RWPE1 (cell line): ENCODE measurements around the gene TPD52L2.
A peak's percentile ranks its signal among the peaks of the same experiment; 100 is the strongest.

Experiments
- CTCF ChIA-PET: fragments of 350-600 bp; sonication (Branson Sonifier 250); formaldehyde crosslinking; extraction: SDS; loops from one replicate; lab custom pipeline; 2021; lab: Yijun Ruan, JAX
- POLR2A ChIA-PET: fragments of 400-600 bp; formaldehyde crosslinking; extraction: SDS; loops from one replicate; lab custom pipeline; 2020; ENCODE audit warnings: antibody characterized with exemption; ENCODE audit not compliant: low non-redundant PET; lab: Yijun Ruan, JAX
- DNase-seq: peaks from one replicate; pipeline ENCODE4 v3.0.0; 2012; ENCODE audit warnings: low spot score
- H3K27ac ChIP-seq: fragments of 450-650 bp; 2 replicates; pipeline ENCODE4 v1.5.1; 2017
- CTCF ChIP-seq: fragments of 450-650 bp; conservative IDR thresholded peaks from 2 replicates; pipeline ENCODE4 v1.5.1; 2017; ENCODE audit warnings: low read depth, mild to moderate bottlenecking

TPD52L2 gene

GRCh38 chr20:63833776-63834490 lies 31.1 kb upstream of the TPD52L2 start:
- POLR2A ChIA-PET, result interaction anchor here (0.6 kb wide), 1 partner anchor 31 kb away, joined by 3 read pairs; the partner anchor contains the start of gene TPD52L2

GRCh38 chr20:63834491-63834880 lies 30.6 kb upstream of the TPD52L2 start:
- DNase-seq, result no peak
- TF ChIP-seq CTCF, result no peak
- ChIA-PET CTCF (interaction anchor here (0.7 to 1.1 kb wide), 3 partner anchors 105 to 140 kb away, joined by 3 read pairs; no protein-coding TSS in a partner anchor), POLR2A (no interaction called here)
- H3K27ac ChIP-seq, result no peak overlapping the region

More at GRCh38 chr20:63833776-63834490, 31.1 kb upstream of the TPD52L2 start:
- TF ChIP-seq CTCF, result no peak
- H3K27ac ChIP-seq, result no peak overlapping the region
- no peak for DNase-seq
- CTCF ChIA-PET, result interaction anchor here (0.7 to 1.1 kb wide), 4 partner anchors 59 to 152 kb away, joined by 3 to 4 read pairs (median 3); no protein-coding TSS in a partner anchor

- ChIA-PET POLR2A (interaction anchor here (0.6 kb wide), 1 partner anchor 31 kb away, joined by 5 read pairs; no protein-coding TSS in a partner anchor), CTCF (interaction anchor here (0.7 to 1.1 kb wide), 3 partner anchors 106 to 139 kb away, joined by 3 read pairs; no protein-coding TSS in a partner anchor)
- H3K27ac ChIP-seq, result peak overlapping the region; percentile 45; the same call in 1 of the 2 replicates
- DNase-seq, result peak; percentile 99
- TF ChIP-seq CTCF, result no peak
Measured at GRCh38 chr20:63835021-63835858, 29.8 kb upstream of the TPD52L2 start.

- no peak for TF ChIP-seq CTCF
- ChIA-PET CTCF (interaction anchor here (0.5 kb wide), 1 partner anchor 58 kb away, joined by 3 read pairs; no protein-coding TSS in a partner anchor), POLR2A (no interaction called here)
- H3K27ac ChIP-seq, result peak overlapping the region; percentile 21
- no peak for DNase-seq
Measured at GRCh38 chr20:63836458-63837344, 28.4 kb upstream of the TPD52L2 start.

- H3K27ac ChIP-seq, result peak overlapping the region; percentile 21
- no peak for TF ChIP-seq CTCF
- CTCF ChIA-PET, result interaction anchor here (0.7 kb wide), 1 partner anchor 77 kb away, joined by 3 read pairs; no protein-coding TSS in a partner anchor
- DNase-seq, result no peak
- POLR2A ChIA-PET, result no interaction called here
Measured at GRCh38 chr20:63837479-63837878, 27.6 kb upstream of the TPD52L2 start.
